Measurements from ENCODE around the gene MOGAT2. TPM values are rescaled to one million over a fixed set of nuclear protein-coding genes. Genes with fewer than 3 reads are reported as not detected.

The MOGAT2 gene
- total RNA-seq, 2 donors from 2014 or later = not detected

GRCh38 chr11:75773595-75774353 lies 56.1 kb downstream of the MOGAT2 start:
- no peak overlapping the region for H3K27ac Mint-ChIP-seq
- H3K9me3 Mint-ChIP-seq = no peaks in the 10 kb centered on the region
- H3K9me3 ChIP-seq (ENCODE audit: control insufficient read depth, low read length) = no peaks in the 10 kb centered on the region
- H3K27me3 Mint-ChIP-seq (ENCODE audit: insufficient read depth) = peaks cover 69% of the 10 kb centered on the region
- no peak for DNase-seq
- H3K36me3 ChIP-seq (ENCODE audit: control insufficient read depth, insufficient read depth, low read length) = no peaks in the 10 kb centered on the region
- no peaks in the 10 kb centered on the region for H3K36me3 Mint-ChIP-seq (ENCODE audit: low read depth)
- peaks cover 21% of the 10 kb centered on the region for H3K27me3 ChIP-seq (ENCODE audit: control insufficient read depth, insufficient read depth, low read length, poor library complexity, severe bottlenecking)
- H3K9ac ChIP-seq (ENCODE audit: extremely low read depth, low read length, poor library complexity, severe bottlenecking) = no peak overlapping the region
- H3K4me1 ChIP-seq (ENCODE audit: control insufficient read depth, insufficient read depth, low read length) = no peaks in the 10 kb centered on the region
- peaks cover 7% of the 10 kb centered on the region for H3K4me1 Mint-ChIP-seq
- TF ChIP-seq, protein P1, sequence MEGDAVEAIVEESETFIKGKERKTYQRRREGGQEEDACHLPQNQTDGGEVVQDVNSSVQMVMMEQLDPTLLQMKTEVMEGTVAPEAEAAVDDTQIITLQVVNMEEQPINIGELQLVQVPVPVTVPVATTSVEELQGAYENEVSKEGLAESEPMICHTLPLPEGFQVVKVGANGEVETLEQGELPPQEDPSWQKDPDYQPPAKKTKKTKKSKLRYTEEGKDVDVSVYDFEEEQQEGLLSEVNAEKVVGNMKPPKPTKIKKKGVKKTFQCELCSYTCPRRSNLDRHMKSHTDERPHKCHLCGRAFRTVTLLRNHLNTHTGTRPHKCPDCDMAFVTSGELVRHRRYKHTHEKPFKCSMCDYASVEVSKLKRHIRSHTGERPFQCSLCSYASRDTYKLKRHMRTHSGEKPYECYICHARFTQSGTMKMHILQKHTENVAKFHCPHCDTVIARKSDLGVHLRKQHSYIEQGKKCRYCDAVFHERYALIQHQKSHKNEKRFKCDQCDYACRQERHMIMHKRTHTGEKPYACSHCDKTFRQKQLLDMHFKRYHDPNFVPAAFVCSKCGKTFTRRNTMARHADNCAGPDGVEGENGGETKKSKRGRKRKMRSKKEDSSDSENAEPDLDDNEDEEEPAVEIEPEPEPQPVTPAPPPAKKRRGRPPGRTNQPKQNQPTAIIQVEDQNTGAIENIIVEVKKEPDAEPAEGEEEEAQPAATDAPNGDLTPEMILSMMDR (conservative IDR thresholded peaks at IDR 0.05) = no peak
- WGBS, 2 experiments (ENCODE audit: insufficient coverage in 1 of 2, insufficient read length in 1 of 2) = 90 to 91% methylated on average over 5 of the region's 5 CpGs
- H3K4me3 Mint-ChIP-seq = no peak overlapping the region
- H3K27ac ChIP-seq (ENCODE audit: low read depth, low read length) = no peak overlapping the region
- no peak overlapping the region for H3K4me3 ChIP-seq (ENCODE audit: low read length)

DNA sequence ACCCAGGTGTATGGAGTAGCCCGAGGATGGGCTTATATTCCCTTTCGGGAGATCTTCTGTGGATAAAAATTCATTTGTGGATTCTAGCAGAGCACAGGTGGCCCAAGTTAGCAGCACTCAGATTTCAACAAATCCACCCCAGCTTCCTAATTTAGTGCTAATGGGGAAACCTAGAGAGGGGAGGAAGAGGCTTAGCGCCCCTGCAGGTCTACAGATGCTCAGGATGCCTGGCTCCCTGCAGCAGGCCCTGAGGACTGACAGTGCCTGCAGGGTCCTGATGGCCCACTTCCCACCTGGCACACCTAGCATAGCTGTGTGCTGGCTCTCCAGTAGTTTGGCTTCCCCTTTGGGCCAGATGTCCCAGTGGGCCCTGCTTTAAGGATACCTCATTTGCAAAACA lies 57.4 kb downstream of the MOGAT2 start:
- no peaks in the 10 kb centered on the region for H3K9me3 Mint-ChIP-seq
- Histone ChIP-seq H3K9me3 (ENCODE audit: control insufficient read depth, low read length) (no peaks in the 10 kb centered on the region), H3K36me3 (ENCODE audit: control insufficient read depth, insufficient read depth, low read length) (no peaks in the 10 kb centered on the region), H3K27ac (ENCODE audit: low read depth, low read length) (no peak overlapping the region), H3K9ac (ENCODE audit: extremely low read depth, low read length, poor library complexity, severe bottlenecking) (no peak overlapping the region), H3K27me3 (ENCODE audit: control insufficient read depth, insufficient read depth, low read length, poor library complexity, severe bottlenecking) (peaks cover 8% of the 10 kb centered on the region), H3K4me1 (ENCODE audit: control insufficient read depth, insufficient read depth, low read length) (no peaks in the 10 kb centered on the region), H3K4me3 (ENCODE audit: low read length) (no peak overlapping the region)
- TF ChIP-seq, protein P1 (conservative IDR thresholded peaks at IDR 0.05) = peak; percentile 60
- peaks cover 64% of the 10 kb centered on the region for H3K27me3 Mint-ChIP-seq (ENCODE audit: insufficient read depth)
- DNase-seq = peak; percentile 67
- H3K27ac Mint-ChIP-seq = no peak overlapping the region
- 85 to 93% methylated on average over 2 to 3 of the region's 3 CpGs for WGBS, 2 experiments (ENCODE audit: insufficient coverage in 1 of 2, insufficient read length in 1 of 2)
- no peaks in the 10 kb centered on the region for H3K4me1 Mint-ChIP-seq
- H3K36me3 Mint-ChIP-seq (ENCODE audit: low read depth) = no peaks in the 10 kb centered on the region
- no peak overlapping the region for H3K4me3 Mint-ChIP-seq

GRCh38 chr11:75776546-75776945 lies 58.9 kb downstream of the MOGAT2 start:
- H3K27me3 Mint-ChIP-seq (ENCODE audit: insufficient read depth) = peaks cover 50% of the 10 kb centered on the region
- Histone ChIP-seq H3K36me3 (ENCODE audit: control insufficient read depth, insufficient read depth, low read length) (no peaks in the 10 kb centered on the region), H3K27ac (ENCODE audit: low read depth, low read length) (no peak overlapping the region), H3K4me3 (ENCODE audit: low read length) (no peak overlapping the region), H3K4me1 (ENCODE audit: control insufficient read depth, insufficient read depth, low read length) (no peaks in the 10 kb centered on the region), H3K9me3 (ENCODE audit: control insufficient read depth, low read length) (no peaks in the 10 kb centered on the region), H3K27me3 (ENCODE audit: control insufficient read depth, insufficient read depth, low read length, poor library complexity, severe bottlenecking) (no peaks in the 10 kb centered on the region), H3K9ac (ENCODE audit: extremely low read depth, low read length, poor library complexity, severe bottlenecking) (no peak overlapping the region)
- WGBS, 2 experiments (ENCODE audit: insufficient coverage in 1 of 2, insufficient read length in 1 of 2) = 94 to 100% methylated on average over 2 to 4 of the region's 4 CpGs
- no peaks in the 10 kb centered on the region for H3K9me3 Mint-ChIP-seq
- TF ChIP-seq, protein P1 (conservative IDR thresholded peaks at IDR 0.05) = no peak
- H3K27ac Mint-ChIP-seq = no peak overlapping the region
- no peaks in the 10 kb centered on the region for H3K36me3 Mint-ChIP-seq (ENCODE audit: low read depth)
- no peak for DNase-seq
- no peak overlapping the region for H3K4me3 Mint-ChIP-seq
- no peaks in the 10 kb centered on the region for H3K4me1 Mint-ChIP-seq
